HEK293 (cell line): ENCODE data around the gene PRKCE.

Source experiments
- MYNN ChIP-seq: fragments of 450-650 bp; formaldehyde crosslinking; IDR thresholded peaks from 2 replicates; pipeline ENCODE4 v1.5.1; 2016; ENCODE audit warnings: missing biosample characterization, missing genetic modification characterization, borderline replicate concordance
- SP2 ChIP-seq: fragments of 450-650 bp; formaldehyde crosslinking; IDR thresholded peaks from 2 replicates; pipeline ENCODE4 v1.5.1; 2016; ENCODE audit warnings: missing biosample characterization, missing genetic modification characterization
- TCF7L2 ChIP-seq: IDR thresholded peaks from 2 replicates; pipeline ENCODE4 v1.6.1; 2011; ENCODE audit warnings: low read depth, mild to moderate bottlenecking, inconsistent platforms, low read length, moderate library complexity, borderline replicate concordance
- ZNF121 ChIP-seq: fragments of 450-650 bp; formaldehyde crosslinking; IDR thresholded peaks from 2 replicates; pipeline ENCODE4 v1.5.1; 2016; ENCODE audit warnings: missing biosample characterization, missing genetic modification characterization
- ZNF174 ChIP-seq: fragments of 450-650 bp; formaldehyde crosslinking; IDR thresholded peaks from 2 replicates; pipeline ENCODE4 v1.5.0; 2017; ENCODE audit warnings: missing biosample characterization, mild to moderate bottlenecking, missing genetic modification characterization
- ZNF341 ChIP-seq: fragments of 450-650 bp; formaldehyde crosslinking; IDR thresholded peaks from 2 replicates; pipeline ENCODE4; 2016; ENCODE audit warnings: low read depth, missing biosample characterization, missing genetic modification characterization
- ZNF785 ChIP-seq: fragments of 450-650 bp; formaldehyde crosslinking; IDR thresholded peaks from 2 replicates; pipeline ENCODE4 v1.5.1; 2016; ENCODE audit warnings: missing biosample characterization, missing genetic modification characterization
- ZSCAN30 ChIP-seq: fragments of 450-650 bp; IDR thresholded peaks from 2 replicates; pipeline ENCODE4 v1.5.1; 2018; ENCODE audit warnings: missing biosample characterization, mild to moderate bottlenecking, missing genetic modification characterization, moderate library complexity
- TF ChIP-seq, protein P1 (sequence below): fragments of 450-650 bp; formaldehyde crosslinking; IDR thresholded peaks from 2 replicates; pipeline ENCODE4 v1.5.1; 2016; ENCODE audit warnings: missing biosample characterization, missing genetic modification characterization
- TF ChIP-seq, protein P2 (sequence below): fragments of 450-650 bp; formaldehyde crosslinking; optimal IDR thresholded peaks from 2 replicates; pipeline ENCODE3; 2016; ENCODE audit warnings: missing biosample characterization, mild to moderate bottlenecking, missing genetic modification characterization
- TF ChIP-seq, protein P3 (sequence below): fragments of 450-650 bp; formaldehyde crosslinking; IDR thresholded peaks from 2 replicates; pipeline ENCODE4 v1.5.1; 2016; ENCODE audit warnings: missing biosample characterization, missing genetic modification characterization

DNA sequence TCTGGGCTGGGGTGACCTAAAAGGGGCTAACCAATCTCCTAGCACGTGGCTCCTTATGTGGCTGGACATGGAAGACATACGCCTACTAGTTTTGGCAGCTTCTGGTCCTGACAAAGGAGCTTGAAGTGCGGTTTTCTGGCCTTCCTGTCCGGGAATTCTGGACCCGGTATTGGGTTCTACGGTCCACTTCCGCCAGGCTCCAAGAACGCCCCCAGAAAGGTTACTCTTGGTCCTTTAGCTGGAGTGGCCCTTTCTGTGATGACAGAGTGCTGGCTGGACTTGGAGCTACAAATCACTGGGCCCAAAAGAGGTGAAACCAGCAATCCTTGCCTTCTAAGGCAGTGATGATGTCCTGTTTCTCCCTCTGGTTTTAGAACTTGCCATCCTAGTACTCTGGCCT, 481.5 kb downstream of the PRKCE start:
- TF ChIP-seq ZNF341 (tag by site-specific recombination) (no peak), ZSCAN30 (tag by site-specific recombination) (no peak), ZNF785 (tag by site-specific recombination) (no peak), SP2 (tag by site-specific recombination) (no peak), MYNN (tag by site-specific recombination) (no peak), TCF7L2 (no peak), ZNF121 (tag by site-specific recombination) (no peak), ZNF174 (tag by site-specific recombination) (no peak)
- TF ChIP-seq, protein P1, sequence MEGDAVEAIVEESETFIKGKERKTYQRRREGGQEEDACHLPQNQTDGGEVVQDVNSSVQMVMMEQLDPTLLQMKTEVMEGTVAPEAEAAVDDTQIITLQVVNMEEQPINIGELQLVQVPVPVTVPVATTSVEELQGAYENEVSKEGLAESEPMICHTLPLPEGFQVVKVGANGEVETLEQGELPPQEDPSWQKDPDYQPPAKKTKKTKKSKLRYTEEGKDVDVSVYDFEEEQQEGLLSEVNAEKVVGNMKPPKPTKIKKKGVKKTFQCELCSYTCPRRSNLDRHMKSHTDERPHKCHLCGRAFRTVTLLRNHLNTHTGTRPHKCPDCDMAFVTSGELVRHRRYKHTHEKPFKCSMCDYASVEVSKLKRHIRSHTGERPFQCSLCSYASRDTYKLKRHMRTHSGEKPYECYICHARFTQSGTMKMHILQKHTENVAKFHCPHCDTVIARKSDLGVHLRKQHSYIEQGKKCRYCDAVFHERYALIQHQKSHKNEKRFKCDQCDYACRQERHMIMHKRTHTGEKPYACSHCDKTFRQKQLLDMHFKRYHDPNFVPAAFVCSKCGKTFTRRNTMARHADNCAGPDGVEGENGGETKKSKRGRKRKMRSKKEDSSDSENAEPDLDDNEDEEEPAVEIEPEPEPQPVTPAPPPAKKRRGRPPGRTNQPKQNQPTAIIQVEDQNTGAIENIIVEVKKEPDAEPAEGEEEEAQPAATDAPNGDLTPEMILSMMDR (tag by site-specific recombination) = no peak
- TF ChIP-seq, protein P2, sequence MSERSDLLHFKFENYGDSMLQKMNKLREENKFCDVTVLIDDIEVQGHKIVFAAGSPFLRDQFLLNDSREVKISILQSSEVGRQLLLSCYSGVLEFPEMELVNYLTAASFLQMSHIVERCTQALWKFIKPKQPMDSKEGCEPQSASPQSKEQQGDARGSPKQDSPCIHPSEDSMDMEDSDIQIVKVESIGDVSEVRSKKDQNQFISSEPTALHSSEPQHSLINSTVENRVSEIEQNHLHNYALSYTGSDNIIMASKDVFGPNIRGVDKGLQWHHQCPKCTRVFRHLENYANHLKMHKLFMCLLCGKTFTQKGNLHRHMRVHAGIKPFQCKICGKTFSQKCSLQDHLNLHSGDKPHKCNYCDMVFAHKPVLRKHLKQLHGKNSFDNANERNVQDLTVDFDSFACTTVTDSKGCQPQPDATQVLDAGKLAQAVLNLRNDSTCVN (tag by site-specific recombination) = no peak
- TF ChIP-seq, protein P3, sequence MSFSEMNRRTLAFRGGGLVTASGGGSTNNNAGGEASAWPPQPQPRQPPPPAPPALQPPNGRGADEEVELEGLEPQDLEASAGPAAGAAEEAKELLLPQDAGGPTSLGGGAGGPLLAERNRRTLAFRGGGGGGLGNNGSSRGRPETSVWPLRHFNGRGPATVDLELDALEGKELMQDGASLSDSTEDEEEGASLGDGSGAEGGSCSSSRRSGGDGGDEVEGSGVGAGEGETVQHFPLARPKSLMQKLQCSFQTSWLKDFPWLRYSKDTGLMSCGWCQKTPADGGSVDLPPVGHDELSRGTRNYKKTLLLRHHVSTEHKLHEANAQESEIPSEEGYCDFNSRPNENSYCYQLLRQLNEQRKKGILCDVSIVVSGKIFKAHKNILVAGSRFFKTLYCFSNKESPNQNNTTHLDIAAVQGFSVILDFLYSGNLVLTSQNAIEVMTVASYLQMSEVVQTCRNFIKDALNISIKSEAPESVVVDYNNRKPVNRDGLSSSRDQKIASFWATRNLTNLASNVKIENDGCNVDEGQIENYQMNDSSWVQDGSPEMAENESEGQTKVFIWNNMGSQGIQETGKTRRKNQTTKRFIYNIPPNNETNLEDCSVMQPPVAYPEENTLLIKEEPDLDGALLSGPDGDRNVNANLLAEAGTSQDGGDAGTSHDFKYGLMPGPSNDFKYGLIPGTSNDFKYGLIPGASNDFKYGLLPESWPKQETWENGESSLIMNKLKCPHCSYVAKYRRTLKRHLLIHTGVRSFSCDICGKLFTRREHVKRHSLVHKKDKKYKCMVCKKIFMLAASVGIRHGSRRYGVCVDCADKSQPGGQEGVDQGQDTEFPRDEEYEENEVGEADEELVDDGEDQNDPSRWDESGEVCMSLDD (tag by site-specific recombination) = no peak
